Measurements from ENCODE around the gene TCTA. TPM values are rescaled to one million over a fixed set of nuclear protein-coding genes. Genes with fewer than 3 reads are reported as not detected.

TCTA gene
- total and polyA plus RNA-seq, 9 of the 15 experiments (the other 6 are each of a cell fraction or from before 2014, with no cell fraction given) = 4.0 to 15.4 (median 8.2) TPM

DNA sequence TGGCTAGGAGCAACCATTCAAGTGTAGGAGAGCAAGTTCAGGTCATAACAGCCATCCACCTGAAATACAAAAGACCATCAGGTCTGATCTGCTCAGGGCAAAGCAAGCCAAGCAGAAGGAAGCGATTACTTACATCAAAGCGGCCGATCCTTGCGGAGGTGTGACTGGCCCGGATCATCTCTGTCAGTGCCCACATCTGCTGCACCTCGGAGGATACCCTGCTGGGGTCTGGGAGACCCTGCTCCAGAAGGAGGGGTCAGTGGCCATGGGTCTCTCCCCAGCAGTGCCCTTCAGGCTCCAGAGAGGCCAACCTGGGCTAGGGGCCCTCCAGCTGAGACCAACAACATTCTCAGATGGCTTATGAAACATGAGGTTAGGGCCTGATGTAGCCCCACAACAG, 12.6 kb downstream of the TCTA start (continued):
- TF ChIP-seq ZBTB40 (IDR thresholded peaks at IDR 0.05) (no peak), ZBTB40 (CRISPR knock-in tag; IDR thresholded peaks at IDR 0.05) (no peak), PHF20 (IDR thresholded peaks at IDR 0.05; ENCODE audit: partially characterized antibody) (no peak), NR1H2 (CRISPR knock-in tag; IDR thresholded peaks at IDR 0.05) (no peak)
- TF ChIP-seq, protein P1, sequence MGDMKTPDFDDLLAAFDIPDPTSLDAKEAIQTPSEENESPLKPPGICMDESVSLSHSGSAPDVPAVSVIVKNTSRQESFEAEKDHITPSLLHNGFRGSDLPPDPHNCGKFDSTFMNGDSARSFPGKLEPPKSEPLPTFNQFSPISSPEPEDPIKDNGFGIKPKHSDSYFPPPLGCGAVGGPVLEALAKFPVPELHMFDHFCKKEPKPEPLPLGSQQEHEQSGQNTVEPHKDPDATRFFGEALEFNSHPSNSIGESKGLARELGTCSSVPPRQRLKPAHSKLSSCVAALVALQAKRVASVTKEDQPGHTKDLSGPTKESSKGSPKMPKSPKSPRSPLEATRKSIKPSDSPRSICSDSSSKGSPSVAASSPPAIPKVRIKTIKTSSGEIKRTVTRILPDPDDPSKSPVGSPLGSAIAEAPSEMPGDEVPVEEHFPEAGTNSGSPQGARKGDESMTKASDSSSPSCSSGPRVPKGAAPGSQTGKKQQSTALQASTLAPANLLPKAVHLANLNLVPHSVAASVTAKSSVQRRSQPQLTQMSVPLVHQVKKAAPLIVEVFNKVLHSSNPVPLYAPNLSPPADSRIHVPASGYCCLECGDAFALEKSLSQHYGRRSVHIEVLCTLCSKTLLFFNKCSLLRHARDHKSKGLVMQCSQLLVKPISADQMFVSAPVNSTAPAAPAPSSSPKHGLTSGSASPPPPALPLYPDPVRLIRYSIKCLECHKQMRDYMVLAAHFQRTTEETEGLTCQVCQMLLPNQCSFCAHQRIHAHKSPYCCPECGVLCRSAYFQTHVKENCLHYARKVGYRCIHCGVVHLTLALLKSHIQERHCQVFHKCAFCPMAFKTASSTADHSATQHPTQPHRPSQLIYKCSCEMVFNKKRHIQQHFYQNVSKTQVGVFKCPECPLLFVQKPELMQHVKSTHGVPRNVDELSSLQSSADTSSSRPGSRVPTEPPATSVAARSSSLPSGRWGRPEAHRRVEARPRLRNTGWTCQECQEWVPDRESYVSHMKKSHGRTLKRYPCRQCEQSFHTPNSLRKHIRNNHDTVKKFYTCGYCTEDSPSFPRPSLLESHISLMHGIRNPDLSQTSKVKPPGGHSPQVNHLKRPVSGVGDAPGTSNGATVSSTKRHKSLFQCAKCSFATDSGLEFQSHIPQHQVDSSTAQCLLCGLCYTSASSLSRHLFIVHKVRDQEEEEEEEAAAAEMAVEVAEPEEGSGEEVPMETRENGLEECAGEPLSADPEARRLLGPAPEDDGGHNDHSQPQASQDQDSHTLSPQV (IDR thresholded peaks at IDR 0.05) = no peak
- TF ChIP-seq, protein P2, sequence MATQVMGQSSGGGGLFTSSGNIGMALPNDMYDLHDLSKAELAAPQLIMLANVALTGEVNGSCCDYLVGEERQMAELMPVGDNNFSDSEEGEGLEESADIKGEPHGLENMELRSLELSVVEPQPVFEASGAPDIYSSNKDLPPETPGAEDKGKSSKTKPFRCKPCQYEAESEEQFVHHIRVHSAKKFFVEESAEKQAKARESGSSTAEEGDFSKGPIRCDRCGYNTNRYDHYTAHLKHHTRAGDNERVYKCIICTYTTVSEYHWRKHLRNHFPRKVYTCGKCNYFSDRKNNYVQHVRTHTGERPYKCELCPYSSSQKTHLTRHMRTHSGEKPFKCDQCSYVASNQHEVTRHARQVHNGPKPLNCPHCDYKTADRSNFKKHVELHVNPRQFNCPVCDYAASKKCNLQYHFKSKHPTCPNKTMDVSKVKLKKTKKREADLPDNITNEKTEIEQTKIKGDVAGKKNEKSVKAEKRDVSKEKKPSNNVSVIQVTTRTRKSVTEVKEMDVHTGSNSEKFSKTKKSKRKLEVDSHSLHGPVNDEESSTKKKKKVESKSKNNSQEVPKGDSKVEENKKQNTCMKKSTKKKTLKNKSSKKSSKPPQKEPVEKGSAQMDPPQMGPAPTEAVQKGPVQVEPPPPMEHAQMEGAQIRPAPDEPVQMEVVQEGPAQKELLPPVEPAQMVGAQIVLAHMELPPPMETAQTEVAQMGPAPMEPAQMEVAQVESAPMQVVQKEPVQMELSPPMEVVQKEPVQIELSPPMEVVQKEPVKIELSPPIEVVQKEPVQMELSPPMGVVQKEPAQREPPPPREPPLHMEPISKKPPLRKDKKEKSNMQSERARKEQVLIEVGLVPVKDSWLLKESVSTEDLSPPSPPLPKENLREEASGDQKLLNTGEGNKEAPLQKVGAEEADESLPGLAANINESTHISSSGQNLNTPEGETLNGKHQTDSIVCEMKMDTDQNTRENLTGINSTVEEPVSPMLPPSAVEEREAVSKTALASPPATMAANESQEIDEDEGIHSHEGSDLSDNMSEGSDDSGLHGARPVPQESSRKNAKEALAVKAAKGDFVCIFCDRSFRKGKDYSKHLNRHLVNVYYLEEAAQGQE (IDR thresholded peaks at IDR 0.05; ENCODE audit: borderline replicate concordance) = no peak
- TF ChIP-seq, protein P2 (CRISPR knock-in tag; IDR thresholded peaks at IDR 0.05; ENCODE audit: low read depth) = no peak

Measured in K562 (cell line).